ENCODE data around the gene TNFAIP8L3.

DNA sequence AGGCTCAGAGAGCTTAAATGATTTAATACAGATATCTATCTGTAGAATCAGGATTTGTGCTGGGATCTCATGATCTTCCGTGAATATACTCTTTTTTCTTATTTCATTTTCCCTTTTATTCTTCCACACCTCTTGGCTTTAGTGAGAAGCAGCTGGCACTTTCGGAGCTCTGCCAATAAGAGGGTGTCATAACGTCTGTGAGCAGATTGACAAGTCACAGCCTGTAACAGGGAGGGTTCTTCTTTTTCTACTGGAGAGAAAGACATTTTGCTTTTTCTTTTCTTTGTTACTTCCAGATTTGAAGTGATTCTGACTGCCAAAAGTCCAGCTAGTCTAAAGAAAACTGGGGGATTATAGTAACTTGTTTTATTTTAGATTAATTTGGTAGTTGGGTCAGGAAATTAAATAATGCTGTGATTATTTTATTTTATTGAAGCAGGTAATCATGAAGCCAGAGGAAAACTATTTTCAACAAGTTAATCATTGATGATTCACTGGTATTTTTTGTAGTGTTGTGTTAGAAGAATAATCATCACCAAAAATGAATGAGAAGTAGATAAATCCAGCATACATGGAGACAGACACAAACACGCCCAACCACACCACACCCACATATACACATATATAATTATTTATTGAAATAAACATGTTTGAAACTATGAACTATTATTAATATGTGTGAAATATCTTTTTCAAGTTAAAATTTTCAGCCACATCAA, 69.8 kb downstream of the TNFAIP8L3 start:
- TF ChIP-seq CTCF (IDR thresholded peaks at IDR 0.05) (no peak), POLR2A (IDR thresholded peaks at IDR 0.05) (no peak)

Data from tibial nerve (tissue), 3 donors.